Stimulated activated CD8-positive, alpha-beta memory T cell treated with anti-CD3 and anti-CD28 coated beads, Interleukin-15, amount 100 ng/mL, for 24 hours (primary cell): ENCODE data around the gene CPSF4L.

ENCODE experiments used
- DNase-seq: peaks from one replicate; pipeline ENCODE4 v3.0.0-alpha.2; 2020; ENCODE audit warnings: low read depth

Gene CPSF4L

DNA sequence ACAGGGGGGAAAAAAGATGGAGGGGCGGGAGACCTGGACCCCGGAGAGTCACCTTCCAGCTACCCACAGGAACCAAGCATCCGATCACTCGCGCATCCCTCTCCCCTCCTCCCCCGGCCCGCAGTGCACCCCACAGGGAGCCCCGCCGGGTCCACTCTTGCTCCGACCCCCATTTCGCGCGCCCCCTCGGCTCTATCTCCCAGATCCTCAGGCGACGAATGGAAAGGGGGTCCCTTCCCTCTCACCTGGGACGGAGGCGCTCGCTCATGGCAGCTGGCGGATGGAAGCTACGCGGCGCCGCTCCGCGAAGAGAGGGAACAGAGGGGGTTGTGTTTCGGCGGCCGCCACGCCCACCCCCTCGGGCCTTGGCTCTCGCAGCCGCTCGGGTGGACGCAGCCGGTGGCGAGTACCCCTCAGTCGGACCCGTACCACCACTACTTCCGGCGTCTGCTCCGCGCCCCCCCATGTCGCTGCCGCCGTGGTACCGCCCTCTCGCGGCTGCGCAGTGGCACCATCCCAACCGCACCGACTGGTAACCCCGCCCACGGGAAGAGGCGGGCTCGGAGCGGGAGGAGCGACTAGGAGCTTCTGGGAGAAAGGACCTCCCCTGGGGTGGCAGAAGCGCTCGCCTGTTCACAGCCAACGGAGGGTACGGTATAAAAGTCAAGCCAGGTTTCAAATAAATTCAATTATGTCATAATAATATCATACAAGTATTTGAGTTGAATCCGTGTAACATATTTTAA is 29.7 kb downstream of the CPSF4L start:
- peak; percentile 94 for DNase-seq

- DNase-seq: no peak
Measured at GRCh38 chr17:73231395-73231794, 30.3 kb downstream of the CPSF4L start.

DNA sequence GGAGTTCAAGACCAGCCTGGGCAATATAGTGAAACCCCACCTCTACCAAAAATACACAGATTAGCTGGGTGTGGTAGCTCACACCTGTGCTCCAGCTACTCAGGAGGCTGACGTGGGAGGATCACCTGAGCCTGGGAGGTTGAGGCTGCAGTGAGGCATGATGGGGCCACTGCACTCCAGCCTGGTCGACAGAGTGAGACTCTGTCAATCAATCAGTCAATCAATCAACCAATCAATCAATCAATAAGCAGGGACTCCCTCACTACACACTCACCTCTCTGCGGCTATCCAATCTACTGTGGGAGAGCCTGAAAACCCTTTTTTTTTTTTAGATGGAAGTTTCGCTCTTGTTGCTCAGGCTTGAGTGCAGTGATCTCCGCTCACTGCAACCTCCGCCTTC is 31.6 kb downstream of the CPSF4L start:
- no peak for DNase-seq

DNA sequence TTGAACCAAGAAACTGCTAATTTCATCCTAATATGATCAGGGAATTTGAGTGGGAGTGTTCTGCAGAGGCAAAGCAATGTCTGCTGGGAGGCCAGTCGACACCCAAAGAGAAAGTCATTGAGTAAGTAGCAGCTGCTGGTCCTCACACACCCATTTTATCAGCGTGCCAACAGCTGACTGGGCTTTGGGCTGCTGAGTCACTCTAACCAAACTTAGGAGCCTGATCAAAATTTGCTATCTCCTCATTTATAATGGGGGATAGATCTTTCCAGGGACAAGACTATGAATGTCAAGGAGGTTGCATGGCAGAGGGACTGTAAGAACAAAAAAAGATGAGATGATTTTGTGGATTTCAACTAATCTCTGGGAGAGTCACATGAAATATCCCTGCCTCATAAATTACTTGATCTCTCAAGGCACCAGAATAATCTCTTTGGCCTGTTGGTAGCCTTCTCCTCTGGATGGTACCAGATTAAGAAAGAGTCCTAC is 32.9 kb downstream of the CPSF4L start:
- no peak for DNase-seq

DNA sequence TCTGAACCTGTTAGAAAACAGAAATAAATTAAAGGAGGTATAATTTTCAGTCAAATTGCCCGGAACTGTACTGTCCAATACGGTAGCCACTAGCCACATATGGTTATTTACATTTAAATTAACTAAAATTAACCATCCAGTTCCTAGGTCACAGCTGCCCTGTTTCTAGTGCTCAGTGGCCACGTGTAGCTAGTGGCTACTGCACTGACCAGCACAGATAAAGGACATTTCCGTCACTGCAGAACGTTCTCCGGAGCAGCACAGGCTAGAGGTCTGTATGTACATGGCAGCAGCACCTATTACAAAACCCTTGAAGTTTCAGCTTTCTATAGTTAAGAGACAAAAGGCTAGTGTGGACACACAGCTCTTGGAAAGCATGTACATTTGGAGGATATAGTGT is 33.7 kb downstream of the CPSF4L start:
- no peak for DNase-seq

GRCh38 chr17:73227379-73227778 is 34.3 kb downstream of the CPSF4L start:
- DNase-seq: no peak

- no peak for DNase-seq
Measured at GRCh38 chr17:73226556-73227172, 35.0 kb downstream of the CPSF4L start.

DNA sequence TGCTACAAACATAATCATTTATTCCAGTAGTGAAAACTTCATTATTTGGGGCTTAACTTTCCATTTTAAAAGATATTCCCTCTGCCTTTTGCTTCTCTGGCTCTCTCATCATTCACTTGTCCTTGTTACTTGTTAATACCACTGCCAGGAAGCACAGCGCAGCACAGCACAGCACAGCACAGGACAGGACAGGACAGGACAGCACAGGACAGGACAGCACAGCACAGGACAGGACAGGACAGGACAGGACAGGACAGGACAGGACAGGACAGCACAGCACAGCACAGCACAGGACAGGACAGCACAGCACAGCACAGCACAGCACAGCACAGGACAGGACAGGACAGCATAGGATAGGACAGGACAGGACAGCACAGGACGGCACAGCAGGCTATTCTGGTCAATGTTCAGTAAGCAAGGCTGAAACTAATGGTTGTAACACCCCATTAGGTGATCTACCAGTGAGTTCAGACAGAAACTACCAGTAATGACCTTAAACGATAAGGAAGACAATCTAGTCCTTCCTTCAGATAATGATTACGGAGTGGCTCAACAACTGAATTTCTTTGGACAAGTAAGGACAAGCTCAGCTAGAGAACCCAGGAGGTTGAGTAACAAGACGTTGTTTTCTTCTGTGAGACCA is 36.9 kb downstream of the CPSF4L start:
- DNase-seq: no peak

GRCh38 chr17:73224237-73224636 is 37.4 kb downstream of the CPSF4L start:
- DNase-seq: no peak

DNA sequence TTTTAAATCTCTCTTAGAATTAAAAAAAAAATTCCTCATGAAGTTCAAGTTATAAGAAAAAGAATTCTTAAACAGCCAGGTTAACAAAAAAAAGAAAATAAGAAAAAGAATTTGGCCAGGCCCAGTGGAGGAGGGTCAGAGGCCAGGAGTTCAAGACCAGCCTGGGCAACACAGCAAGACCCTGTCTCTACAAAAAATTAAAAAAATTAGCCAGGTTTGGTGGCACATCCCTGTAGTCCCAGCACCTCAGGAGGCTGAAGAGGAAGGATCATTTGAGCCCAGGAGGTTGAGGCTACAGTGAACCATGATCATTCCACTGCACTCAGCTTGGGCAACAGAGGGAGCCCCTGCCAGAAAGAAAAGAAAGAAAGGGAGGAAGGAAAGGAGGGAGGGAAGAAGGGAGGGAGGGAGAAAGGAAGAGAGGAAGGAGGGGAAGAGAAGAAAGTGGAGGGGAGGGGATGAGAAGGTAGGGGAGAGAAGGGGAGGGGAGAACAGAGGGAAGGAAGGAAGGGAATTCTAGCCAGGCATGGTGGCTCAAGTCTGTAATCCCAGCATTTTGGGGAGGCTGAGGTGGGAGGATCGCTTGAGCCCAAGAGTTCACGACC is 38.0 kb downstream of the CPSF4L start:
- no peak for DNase-seq

DNA sequence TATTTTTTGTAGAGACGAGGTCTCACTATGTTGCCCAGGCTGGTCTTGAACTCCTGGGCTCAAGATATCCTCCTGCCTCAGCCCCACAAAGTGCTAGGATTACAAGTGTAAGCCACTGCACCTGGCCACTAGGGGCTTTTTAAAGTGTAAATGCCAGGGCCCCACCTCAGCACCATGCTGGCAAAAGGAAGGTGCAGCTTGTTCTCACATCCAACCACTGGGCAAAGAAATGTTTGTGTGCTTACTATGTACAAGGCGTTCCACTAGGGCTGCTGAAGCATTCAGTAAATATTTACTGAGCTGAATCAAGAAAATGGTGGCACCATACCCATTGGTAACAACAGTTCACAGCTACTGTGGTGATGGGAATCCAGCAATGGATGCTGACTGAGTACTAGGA is 46.2 kb downstream of the CPSF4L start:
- DNase-seq: no peak

DNA sequence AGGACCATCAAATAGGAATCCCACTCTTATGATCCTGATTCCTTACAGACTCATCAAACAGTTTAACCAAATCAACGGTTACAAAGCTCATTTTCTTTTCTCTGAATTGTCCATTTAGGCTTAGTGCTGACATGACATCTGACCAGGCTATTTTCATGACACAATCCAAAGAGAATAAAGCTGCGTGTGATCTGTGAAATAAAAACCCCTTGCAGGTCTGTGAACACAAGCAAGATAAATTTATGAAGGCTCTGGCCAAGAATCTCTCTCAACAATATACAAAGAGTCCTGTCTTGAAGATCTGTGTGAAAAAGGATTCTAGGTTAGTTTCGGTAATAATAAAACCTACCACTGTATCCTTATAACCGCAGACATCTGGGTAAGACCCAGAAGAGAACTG is 46.8 kb downstream of the CPSF4L start:
- no peak for DNase-seq

DNA sequence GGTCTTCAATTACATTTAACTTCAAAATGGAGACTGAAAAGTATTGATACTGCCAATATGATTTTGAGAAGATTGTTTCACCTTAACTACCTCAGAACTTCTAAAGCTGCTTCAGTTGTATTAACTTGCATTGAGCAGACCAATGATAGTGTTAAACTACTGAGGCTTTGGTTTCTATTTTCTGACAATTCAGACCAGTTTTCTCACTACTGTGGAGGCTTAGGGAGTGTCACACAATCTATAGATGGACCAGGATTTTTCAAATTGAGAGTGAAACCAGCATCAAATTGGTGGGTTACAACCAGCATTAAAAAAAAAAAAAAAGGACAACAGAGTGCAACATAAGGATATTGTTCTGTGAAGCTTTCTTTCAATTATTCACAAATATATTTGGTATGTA is 47.7 kb downstream of the CPSF4L start:
- DNase-seq: no peak

DNA sequence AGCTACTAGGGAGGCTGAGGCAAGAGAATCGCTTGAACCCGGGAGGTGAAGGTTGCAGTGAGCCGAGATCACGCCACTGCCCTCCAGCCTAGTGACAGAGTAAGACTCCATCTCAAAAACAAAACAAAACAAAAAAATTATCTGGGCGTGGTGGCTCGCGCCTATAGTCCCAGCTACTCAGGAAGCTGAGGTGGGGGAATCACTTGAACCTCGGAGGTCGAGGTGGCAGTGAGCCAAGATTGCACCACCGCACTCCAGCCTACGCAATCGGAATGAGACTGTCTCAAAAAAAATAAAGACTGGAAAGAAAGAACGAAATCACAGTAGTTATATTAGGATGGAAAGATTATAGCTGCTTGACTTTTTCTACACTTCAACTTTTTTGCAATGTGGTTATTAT is 49.9 kb downstream of the CPSF4L start:
- DNase-seq: no peak

GRCh38 chr17:73210002-73210678 is 51.5 kb downstream of the CPSF4L start:
- DNase-seq: no peak

DNA sequence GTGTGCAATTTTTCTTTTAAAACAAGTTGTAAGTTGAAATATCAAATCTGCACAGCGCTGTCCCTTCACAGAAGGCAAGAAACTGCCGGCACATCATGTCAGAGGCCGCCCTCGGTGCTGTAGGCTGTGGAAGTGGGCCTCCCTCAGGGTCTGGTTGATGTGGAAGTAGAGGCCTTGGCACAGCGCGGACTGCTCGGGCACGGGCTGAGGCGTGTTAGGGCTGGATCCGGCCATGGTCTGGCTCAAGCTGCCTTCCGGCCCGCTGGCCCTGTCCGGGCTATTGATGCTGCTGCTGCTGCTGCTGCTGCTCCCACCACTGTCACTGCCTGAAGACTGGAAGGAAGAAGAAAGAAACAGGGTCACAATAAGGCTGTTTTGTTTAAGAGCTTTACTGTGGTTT is 52.2 kb downstream of the CPSF4L start:
- DNase-seq: no peak

- DNase-seq: no peak
Measured at GRCh38 chr17:73208139-73208827, 53.4 kb downstream of the CPSF4L start.

- no peak for DNase-seq
Measured at GRCh38 chr17:73205459-73205961, 56.2 kb downstream of the CPSF4L start.

DNA sequence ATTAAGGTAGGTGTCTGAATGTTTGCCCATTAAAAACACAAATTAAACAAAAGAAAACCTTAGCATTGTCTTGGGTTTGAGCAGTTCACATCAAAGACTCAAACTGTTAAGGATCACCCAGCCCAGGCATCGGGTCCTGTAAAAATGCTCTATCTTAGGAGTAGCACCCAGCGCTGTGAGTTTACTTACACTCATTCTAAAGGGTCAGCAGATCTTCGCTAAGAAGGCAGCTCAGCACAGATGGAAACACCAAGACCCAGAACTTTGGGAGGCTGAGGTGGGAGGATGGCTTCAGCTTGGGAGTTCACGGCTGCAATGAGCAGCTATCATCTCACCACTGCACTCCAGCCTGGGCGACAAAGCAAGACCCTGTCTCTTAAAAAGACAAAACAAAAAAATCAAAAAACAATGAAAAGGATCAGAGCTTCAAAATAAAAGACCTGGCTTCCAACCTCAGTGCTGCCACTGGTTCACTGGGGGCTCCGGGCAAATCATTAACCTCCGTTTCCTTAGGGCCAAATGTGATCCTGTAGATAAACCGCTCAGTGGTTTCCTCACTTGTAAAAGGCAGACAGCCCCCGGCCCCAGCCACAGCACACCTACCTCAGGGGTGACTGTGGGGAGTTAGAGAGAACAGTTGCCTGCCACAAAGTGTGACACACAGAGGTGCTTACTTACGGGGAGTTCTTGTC is 57.7 kb downstream of the CPSF4L start:
- DNase-seq: no peak

DNA sequence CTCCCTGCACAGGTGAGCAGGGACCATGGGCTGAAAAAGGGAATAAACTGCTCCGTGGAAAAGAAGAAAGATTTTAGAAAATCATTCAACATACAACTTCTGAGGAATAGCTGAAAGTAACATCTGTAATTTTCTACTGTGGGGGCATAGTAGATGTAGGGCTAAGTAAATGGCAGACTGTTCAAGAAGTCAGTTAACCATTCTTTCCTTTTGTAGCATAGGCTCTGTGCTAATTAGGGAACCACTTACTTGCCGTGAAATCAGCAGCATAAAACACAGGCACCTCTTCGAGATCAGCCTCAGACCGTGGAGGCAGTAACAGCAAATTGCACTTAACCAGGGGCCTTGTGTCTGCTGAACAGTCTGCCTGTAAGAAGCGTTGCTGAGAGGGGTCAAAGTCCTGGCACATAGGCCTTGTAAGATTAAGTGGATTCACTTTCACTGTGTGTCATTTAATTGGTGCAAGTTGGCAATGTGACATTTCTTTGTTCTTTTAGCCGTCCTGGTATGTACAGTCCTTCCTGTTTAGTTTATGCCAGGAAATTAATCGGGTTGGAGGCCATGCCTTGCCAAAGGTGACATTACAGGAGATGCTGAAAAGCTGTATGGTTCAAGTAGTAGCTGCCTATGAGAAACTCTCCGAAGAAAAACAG is 58.4 kb downstream of the CPSF4L start:
- DNase-seq: no peak
